ENCODE measurements around the gene ZFP2.
"Not testable (repeated sequence)": the region's sequence is repeated elsewhere in the genome, so short reads cannot be mapped to it uniquely, and the experiment has no call there.

- TF ChIP-seq CTCF, POLR2A (IDR thresholded peaks at IDR 0.05): not testable (repeated sequence)
Measured at GRCh38 chr5:178860615-178861014, 35.1 kb upstream of the ZFP2 start.
